Fibroblast of lung (primary cell): ENCODE data around the gene YIF1B.

ENCODE experiments used
- EZH2 ChIP-seq: IDR thresholded peaks from 2 replicates; pipeline ENCODE4 v1.5.1; 2012; ENCODE audit warnings: low read length, control low read depth, mild to moderate bottlenecking; ENCODE audit errors: missing control alignments
- TF ChIP-seq, protein P1 (sequence below), 2 donors: IDR thresholded peaks in 1 of 2; conservative IDR thresholded peaks in 1 of 2; 1 replicate in 1 of 2; 2 replicates in 1 of 2; pipeline ENCODE4 v1.5.1; 2011 to 2012; ENCODE audit warnings: low read length in 2 of 2, control low read depth in 1 of 2, inconsistent platforms in 1 of 2, low read depth in 1 of 2, mild to moderate bottlenecking in 1 of 2

- TF ChIP-seq, protein P1, sequence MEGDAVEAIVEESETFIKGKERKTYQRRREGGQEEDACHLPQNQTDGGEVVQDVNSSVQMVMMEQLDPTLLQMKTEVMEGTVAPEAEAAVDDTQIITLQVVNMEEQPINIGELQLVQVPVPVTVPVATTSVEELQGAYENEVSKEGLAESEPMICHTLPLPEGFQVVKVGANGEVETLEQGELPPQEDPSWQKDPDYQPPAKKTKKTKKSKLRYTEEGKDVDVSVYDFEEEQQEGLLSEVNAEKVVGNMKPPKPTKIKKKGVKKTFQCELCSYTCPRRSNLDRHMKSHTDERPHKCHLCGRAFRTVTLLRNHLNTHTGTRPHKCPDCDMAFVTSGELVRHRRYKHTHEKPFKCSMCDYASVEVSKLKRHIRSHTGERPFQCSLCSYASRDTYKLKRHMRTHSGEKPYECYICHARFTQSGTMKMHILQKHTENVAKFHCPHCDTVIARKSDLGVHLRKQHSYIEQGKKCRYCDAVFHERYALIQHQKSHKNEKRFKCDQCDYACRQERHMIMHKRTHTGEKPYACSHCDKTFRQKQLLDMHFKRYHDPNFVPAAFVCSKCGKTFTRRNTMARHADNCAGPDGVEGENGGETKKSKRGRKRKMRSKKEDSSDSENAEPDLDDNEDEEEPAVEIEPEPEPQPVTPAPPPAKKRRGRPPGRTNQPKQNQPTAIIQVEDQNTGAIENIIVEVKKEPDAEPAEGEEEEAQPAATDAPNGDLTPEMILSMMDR (conservative IDR thresholded peaks at IDR 0.05 in 1 of 2, IDR thresholded peaks at IDR 0.05 in 1 of 2; ENCODE audit: low read depth in 1 of 2, low read length in 2 of 2) = no peak
- no peak for TF ChIP-seq EZH2
Observed at GRCh38 chr19:38276942-38277517, 38.7 kb downstream of the YIF1B start.
